GM12878 (cell line): ENCODE data around the gene S100A8.

ENCODE experiments used
- EGR1 ChIP-seq, 2 experiments: IDR thresholded peaks; 1 replicate in 1 of 2; 2 replicates in 1 of 2; pipeline ENCODE4 v1.6.1; 2011 to 2012; ENCODE audit warnings: low read depth in 2 of 2, low read length in 2 of 2, borderline replicate concordance in 1 of 2, mild to moderate bottlenecking in 1 of 2, moderate library complexity in 1 of 2
- EP300 ChIP-seq, 2 experiments: fragments of 150-350 bp in 1 of 2; IDR thresholded peaks; 2 replicates each; pipeline ENCODE4 v1.6.1; 2011 to 2012; ENCODE audit warnings: low read depth in 2 of 2, low read length in 2 of 2, borderline replicate concordance in 1 of 2, improper control_type of control experiment in 1 of 2, inconsistent platforms in 1 of 2; ENCODE audit not compliant: control insufficient read depth in 1 of 2
- NR2C2 ChIP-seq: IDR thresholded peaks from 2 replicates; pipeline ENCODE4 v1.6.1; 2011; ENCODE audit warnings: borderline replicate concordance, low read depth; ENCODE audit not compliant: control insufficient read depth, insufficient read length
- RUNX3 ChIP-seq: IDR thresholded peaks from 2 replicates; pipeline ENCODE4 v1.6.1; 2012; ENCODE audit warnings: low read length, inconsistent platforms
- SMAD1 ChIP-seq: fragments of 450-650 bp; IDR thresholded peaks from 2 replicates; pipeline ENCODE4 v1.6.1; 2018; ENCODE audit warnings: mild to moderate bottlenecking, low read depth; ENCODE audit not compliant: partially characterized antibody
- SREBF2 ChIP-seq: IDR thresholded peaks from 2 replicates; pipeline ENCODE4 v1.6.1; 2012; ENCODE audit warnings: mild to moderate bottlenecking, low read length
- TF ChIP-seq, protein P1 (sequence below): fragments of 450-650 bp; IDR thresholded peaks from 2 replicates; pipeline ENCODE4 v1.6.1; 2016; ENCODE audit warnings: mild to moderate bottlenecking, moderate library complexity, borderline replicate concordance

DNA sequence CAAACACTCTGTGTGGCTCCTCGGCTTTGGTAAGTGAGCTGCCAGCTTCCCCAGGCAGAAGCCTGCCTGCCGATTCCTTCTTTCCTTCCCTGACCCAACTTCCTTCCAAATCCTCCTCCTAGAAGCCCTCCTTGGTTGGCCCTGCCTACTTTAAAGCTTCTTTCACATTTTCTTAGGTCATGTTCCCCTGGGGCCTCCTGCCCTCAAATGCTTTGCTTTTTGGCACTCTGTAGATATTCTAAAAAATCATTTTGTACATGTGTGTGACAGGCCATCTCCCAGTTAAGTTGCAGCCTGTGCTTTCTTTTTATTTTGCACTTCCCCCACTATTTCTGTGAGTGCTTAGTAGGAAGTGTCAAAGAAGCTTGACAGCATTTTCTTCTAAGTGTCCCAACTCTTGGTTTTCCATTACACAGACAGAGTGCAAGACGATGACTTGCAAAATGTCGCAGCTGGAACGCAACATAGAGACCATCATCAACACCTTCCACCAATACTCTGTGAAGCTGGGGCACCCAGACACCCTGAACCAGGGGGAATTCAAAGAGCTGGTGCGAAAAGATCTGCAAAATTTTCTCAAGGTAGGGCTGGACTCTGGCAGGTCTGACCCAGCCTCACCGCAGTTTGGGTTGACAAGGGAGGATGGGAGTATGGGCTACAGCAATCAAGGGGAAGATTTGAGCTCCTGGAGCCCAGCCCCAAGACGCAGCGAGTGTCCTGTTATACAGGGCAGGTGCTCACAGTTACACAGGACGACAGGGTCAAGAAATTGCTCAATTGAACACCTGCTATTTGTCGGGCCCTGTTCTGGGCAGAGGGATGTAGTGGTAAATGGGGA, 32.8 kb downstream of the S100A8 start, which contains the start of gene S100A9:
- TF ChIP-seq EGR1 (IDR thresholded peaks at IDR 0.05; ENCODE audit: borderline replicate concordance in 1 of 2, low read depth in 2 of 2, low read length in 2 of 2) (no peak), SREBF2 (no peak), NR2C2 (no peak), SMAD1 (no peak), EP300 (IDR thresholded peaks at IDR 0.05; ENCODE audit: borderline replicate concordance in 1 of 2, control insufficient read depth in 1 of 2, low read depth in 2 of 2, low read length in 2 of 2) (no peak), RUNX3 (no peak)
- TF ChIP-seq, protein P1, sequence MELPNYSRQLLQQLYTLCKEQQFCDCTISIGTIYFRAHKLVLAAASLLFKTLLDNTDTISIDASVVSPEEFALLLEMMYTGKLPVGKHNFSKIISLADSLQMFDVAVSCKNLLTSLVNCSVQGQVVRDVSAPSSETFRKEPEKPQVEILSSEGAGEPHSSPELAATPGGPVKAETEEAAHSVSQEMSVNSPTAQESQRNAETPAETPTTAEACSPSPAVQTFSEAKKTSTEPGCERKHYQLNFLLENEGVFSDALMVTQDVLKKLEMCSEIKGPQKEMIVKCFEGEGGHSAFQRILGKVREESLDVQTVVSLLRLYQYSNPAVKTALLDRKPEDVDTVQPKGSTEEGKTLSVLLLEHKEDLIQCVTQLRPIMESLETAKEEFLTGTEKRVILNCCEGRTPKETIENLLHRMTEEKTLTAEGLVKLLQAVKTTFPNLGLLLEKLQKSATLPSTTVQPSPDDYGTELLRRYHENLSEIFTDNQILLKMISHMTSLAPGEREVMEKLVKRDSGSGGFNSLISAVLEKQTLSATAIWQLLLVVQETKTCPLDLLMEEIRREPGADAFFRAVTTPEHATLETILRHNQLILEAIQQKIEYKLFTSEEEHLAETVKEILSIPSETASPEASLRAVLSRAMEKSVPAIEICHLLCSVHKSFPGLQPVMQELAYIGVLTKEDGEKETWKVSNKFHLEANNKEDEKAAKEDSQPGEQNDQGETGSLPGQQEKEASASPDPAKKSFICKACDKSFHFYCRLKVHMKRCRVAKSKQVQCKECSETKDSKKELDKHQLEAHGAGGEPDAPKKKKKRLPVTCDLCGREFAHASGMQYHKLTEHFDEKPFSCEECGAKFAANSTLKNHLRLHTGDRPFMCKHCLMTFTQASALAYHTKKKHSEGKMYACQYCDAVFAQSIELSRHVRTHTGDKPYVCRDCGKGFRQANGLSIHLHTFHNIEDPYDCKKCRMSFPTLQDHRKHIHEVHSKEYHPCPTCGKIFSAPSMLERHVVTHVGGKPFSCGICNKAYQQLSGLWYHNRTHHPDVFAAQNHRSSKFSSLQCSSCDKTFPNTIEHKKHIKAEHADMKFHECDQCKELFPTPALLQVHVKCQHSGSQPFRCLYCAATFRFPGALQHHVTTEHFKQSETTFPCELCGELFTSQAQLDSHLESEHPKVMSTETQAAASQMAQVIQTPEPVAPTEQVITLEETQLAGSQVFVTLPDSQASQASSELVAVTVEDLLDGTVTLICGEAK, result no peak
